ENCODE results near the gene RBMS2.

Gene RBMS2, protein sequence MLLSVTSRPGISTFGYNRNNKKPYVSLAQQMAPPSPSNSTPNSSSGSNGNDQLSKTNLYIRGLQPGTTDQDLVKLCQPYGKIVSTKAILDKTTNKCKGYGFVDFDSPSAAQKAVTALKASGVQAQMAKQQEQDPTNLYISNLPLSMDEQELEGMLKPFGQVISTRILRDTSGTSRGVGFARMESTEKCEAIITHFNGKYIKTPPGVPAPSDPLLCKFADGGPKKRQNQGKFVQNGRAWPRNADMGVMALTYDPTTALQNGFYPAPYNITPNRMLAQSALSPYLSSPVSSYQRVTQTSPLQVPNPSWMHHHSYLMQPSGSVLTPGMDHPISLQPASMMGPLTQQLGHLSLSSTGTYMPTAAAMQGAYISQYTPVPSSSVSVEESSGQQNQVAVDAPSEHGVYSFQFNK

DNA sequence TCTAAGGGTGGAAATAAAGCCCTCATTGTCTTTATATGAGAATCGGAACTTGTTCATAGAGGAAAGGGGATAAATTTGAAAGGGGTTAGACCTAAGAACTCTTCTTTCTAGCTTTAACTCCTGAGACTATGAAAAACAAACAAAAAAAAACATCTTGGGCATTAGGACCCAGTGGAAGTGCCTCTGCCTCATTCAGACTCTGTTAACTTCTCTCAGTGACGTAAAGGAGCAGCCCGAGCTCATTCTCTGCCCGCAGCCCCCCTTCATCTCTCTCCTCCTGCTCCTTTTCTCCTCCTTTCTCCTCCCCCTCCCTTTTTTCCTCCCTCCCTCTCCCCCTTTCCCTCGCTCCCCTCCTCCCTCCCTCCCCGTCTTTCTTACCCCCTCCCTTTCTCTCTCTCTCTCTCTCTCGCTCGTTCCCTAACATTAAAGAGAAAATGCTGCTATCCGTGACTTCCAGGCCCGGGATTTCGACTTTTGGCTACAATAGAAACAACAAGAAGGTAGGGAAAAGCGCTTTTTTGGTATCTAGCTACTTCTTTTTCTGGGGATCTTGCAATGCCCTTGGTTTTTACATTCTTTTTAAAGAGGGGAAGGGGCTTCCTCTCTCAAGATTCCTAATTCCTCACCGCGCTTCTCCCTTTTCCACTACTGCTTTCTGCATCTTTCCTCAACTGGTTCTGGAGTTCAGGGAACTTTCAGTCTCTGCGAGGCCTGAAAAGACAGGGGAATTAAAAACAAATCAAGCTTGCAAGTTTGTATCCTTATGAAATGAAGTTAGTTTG, at the start of gene RBMS2:
Gene RBMS2 (plus strand): TSS at position 231 of the 782 bp plus-strand sequence. CDS start 204 bp downstream, at position 435.
- DNase-seq (ENCODE audit: low spot score): peak; percentile 62
- TF ChIP-seq, protein P1, sequence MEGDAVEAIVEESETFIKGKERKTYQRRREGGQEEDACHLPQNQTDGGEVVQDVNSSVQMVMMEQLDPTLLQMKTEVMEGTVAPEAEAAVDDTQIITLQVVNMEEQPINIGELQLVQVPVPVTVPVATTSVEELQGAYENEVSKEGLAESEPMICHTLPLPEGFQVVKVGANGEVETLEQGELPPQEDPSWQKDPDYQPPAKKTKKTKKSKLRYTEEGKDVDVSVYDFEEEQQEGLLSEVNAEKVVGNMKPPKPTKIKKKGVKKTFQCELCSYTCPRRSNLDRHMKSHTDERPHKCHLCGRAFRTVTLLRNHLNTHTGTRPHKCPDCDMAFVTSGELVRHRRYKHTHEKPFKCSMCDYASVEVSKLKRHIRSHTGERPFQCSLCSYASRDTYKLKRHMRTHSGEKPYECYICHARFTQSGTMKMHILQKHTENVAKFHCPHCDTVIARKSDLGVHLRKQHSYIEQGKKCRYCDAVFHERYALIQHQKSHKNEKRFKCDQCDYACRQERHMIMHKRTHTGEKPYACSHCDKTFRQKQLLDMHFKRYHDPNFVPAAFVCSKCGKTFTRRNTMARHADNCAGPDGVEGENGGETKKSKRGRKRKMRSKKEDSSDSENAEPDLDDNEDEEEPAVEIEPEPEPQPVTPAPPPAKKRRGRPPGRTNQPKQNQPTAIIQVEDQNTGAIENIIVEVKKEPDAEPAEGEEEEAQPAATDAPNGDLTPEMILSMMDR (IDR thresholded peaks at IDR 0.05; ENCODE audit: extremely low read depth, missing control alignments): no peak

DNA sequence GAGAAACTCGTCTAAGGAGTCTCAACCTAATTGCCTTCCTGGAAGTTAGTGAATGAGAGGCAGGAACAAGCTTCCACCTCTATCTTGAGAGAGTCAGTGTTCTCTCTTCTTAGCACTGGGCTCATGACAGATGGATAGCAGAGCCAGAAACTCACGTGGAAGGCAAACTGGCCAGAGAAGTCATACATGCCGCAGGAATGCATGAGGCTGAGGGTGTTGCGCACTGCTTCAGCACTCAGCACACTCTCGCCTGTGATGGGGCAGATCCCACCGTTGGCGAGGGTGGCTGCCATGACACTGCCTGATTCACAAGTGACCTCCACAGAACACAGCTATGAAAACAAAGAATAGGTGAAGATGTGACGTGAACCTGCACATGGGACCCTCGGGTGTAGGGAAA, 47.2 kb upstream of the RBMS2 start:
- TF ChIP-seq, protein P1 (IDR thresholded peaks at IDR 0.05; ENCODE audit: extremely low read depth, missing control alignments): no peak
- no peak for DNase-seq (ENCODE audit: low spot score)

DNA sequence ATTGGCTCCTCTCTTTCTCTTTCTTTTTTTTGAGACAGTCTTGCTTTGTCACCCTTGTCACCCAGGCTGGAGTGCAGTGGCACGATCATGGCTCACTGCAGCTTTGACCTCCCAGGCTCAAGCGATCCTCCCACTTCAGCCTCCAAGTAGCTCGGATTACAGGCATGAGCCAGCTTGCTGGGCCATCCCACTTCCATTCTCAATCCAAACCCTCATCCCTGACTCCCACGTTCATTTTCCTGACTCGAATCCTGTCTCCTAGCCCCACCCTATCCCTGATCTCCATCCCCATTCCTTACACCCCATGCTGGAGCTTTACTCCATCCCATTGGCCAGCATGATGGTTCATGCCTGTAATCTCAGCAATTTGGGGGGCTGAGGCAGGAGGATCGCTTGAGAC, 45.5 kb upstream of the RBMS2 start:
- TF ChIP-seq, protein P1 (IDR thresholded peaks at IDR 0.05; ENCODE audit: extremely low read depth, missing control alignments): no peak
- no peak for DNase-seq (ENCODE audit: low spot score)

DNA sequence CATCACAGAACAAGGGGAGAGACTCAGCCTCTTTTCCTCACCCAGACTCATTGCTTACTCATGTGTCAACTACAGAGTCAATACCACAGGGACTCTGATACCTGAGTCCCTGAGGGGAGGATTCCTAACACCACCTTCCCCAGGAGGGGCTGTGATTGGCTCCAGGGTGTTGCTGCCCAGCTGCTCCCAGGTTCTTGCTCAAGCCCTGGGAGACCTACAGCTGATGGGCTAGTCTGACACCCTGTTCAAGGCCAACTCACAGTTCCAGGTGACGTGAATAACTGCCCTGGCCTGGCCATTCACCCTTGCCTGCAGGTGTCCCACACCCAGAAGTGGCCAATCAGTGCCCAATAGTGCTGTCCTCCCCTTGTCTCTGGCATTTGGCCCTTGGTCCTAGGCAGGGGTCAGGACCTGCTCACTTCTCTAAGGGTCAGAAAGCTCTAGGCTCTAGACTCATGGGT, 44.6 kb upstream of the RBMS2 start:
- TF ChIP-seq, protein P1 (IDR thresholded peaks at IDR 0.05; ENCODE audit: extremely low read depth, missing control alignments): no peak
- DNase-seq (ENCODE audit: low spot score): no peak

DNA sequence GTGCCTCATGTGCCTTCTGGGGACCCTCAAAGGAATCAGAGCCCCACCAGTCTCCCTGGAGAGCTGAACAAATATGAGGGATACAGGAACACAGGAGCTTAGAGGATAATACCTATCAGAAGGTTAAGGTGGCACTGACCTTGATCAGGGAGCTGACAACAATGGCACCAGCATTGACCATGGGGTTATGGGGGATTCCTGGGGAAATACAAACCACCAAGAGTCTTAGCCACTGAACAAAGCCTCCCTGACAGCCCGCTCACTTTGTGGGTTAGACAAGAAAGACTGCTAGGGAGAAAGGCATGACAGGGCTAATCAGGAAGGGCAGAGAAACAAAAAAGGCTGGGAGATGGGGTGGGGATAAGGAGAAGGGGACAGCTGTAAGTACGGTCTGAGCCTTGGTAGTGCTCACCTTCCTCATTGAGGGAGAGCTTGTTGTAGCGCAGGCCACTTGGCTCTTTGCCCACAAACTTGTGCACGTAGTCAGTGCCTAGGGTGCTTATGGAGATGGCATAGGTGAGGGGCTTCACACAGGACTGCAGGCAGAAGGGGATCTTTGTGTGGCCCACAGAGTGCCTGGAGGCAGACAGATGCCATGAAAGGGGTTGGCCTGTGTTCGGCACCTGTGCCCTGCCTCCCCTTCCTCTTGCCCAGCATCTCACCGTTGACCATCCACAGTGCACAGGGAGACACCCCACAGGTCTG, 43.9 kb upstream of the RBMS2 start:
- no peak for DNase-seq (ENCODE audit: low spot score)
- TF ChIP-seq, protein P1 (IDR thresholded peaks at IDR 0.05; ENCODE audit: extremely low read depth, missing control alignments): no peak

DNA sequence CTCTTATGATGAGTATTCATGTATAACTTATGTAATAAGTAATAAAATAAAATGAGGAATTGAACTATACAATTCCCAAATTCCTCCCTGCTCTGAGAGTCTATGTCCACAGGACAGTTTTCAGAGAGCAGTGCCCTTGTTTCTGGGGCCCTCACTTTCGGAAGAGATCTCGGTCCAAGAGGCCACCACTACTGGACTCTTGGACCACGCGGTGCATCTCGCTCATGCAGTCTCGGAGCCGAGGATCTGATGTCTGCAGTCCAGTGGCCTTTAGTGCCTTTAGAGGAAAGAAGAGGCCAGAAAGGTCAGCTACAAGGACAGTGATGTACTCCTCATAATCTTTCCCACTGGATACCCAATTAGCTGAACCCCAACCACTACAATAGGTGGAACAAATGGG, 42.0 kb upstream of the RBMS2 start:
- TF ChIP-seq, protein P1 (IDR thresholded peaks at IDR 0.05; ENCODE audit: extremely low read depth, missing control alignments): no peak
- no peak for DNase-seq (ENCODE audit: low spot score)

Data from GM20000 (cell line).